ENCODE results near the gene CDK9.

- TF ChIP-seq MAX (IDR thresholded peaks at IDR 0.05; ENCODE audit: low read depth, low read length) (no peak), REST (IDR thresholded peaks at IDR 0.05; ENCODE audit: low read depth, low read length) (no peak), E2F4 (IDR thresholded peaks at IDR 0.05; ENCODE audit: low read depth, low read length) (no peak), CTCF (IDR thresholded peaks at IDR 0.05 in 2 of 3, conservative IDR thresholded peaks at IDR 0.05 in 1 of 3; ENCODE audit: control insufficient read depth in 2 of 3, extremely low read depth in 1 of 3, insufficient read depth in 1 of 3, low read depth in 3 of 3, low read length in 3 of 3) (no peak), ATF3 (IDR thresholded peaks at IDR 0.05; ENCODE audit: borderline replicate concordance, extremely low read depth, low read depth, low read length) (no peak), TCF12 (IDR thresholded peaks at IDR 0.05; ENCODE audit: low read depth, low read length) (no peak), TARDBP (IDR thresholded peaks at IDR 0.05; ENCODE audit: borderline replicate concordance) (no peak), ZBED1 (IDR thresholded peaks at IDR 0.05; ENCODE audit: borderline replicate concordance) (no peak)
Measured at GRCh38 chr9:127815512-127816361, 29.9 kb downstream of the CDK9 start.
